ENCODE data around the gene H1-8. TPM values are rescaled to one million over a fixed set of nuclear protein-coding genes. Genes with fewer than 3 reads are reported as not detected.

The H1-8 gene
- total RNA-seq, 3 donors from 2014 or later, result not detected

- no peak for TF ChIP-seq CTCF (IDR thresholded peaks at IDR 0.05)
- no peak for ATAC-seq
- intact Hi-C loops (cut with DNase I, micrococcal nuclease), result no loop called here
Measured at GRCh38 chr3:129505341-129505740, 37.6 kb upstream of the H1-8 start.

GRCh38 chr3:129506231-129506742, 36.7 kb upstream of the H1-8 start:
- Histone ChIP-seq H3K4me3 (no peak overlapping the region), H3K9me3 (no peaks in the 10 kb centered on the region), H3K4me1 (ENCODE audit: low read depth) (no peaks in the 10 kb centered on the region), H3K36me3 (ENCODE audit: low read depth) (no peaks in the 10 kb centered on the region)
- intact Hi-C loops (cut with DNase I, micrococcal nuclease), result no loop called here
- no peak for DNase-seq
- no peak for ATAC-seq
- TF ChIP-seq CTCF (IDR thresholded peaks at IDR 0.05), result no peak

More at GRCh38 chr3:129505341-129505740, 37.6 kb upstream of the H1-8 start:
- no peak overlapping the region for H3K4me3 ChIP-seq
- H3K9me3 ChIP-seq, result no peaks in the 10 kb centered on the region
- no peaks in the 10 kb centered on the region for H3K4me1 ChIP-seq (ENCODE audit: low read depth)
- no peak for DNase-seq
- H3K36me3 ChIP-seq (ENCODE audit: low read depth), result no peaks in the 10 kb centered on the region

- intact Hi-C loops (cut with DNase I, micrococcal nuclease), result no loop called here
- no peak for ATAC-seq
Measured at GRCh38 chr3:129507181-129507831, 35.7 kb upstream of the H1-8 start.

GRCh38 chr3:129512595-129512994, 30.4 kb upstream of the H1-8 start:
- Histone ChIP-seq H3K4me1 (ENCODE audit: low read depth) (no peaks in the 10 kb centered on the region), H3K9me3 (no peaks in the 10 kb centered on the region), H3K36me3 (ENCODE audit: low read depth) (no peaks in the 10 kb centered on the region), H3K4me3 (no peak overlapping the region)
- intact Hi-C loops (cut with DNase I, micrococcal nuclease), result no loop called here
- no peak for ATAC-seq
- no peak for TF ChIP-seq CTCF (IDR thresholded peaks at IDR 0.05)
- no peak for DNase-seq

More at GRCh38 chr3:129507181-129507831, 35.7 kb upstream of the H1-8 start:
- DNase-seq, result no peak
- Histone ChIP-seq H3K36me3 (ENCODE audit: low read depth) (no peaks in the 10 kb centered on the region), H3K9me3 (no peaks in the 10 kb centered on the region), H3K4me3 (no peak overlapping the region), H3K4me1 (ENCODE audit: low read depth) (no peaks in the 10 kb centered on the region)
- no peak for TF ChIP-seq CTCF (IDR thresholded peaks at IDR 0.05)

- no peak for DNase-seq
- intact Hi-C loops (cut with DNase I, micrococcal nuclease), result no loop called here
- Histone ChIP-seq H3K9me3 (no peaks in the 10 kb centered on the region), H3K36me3 (ENCODE audit: low read depth) (no peaks in the 10 kb centered on the region), H3K4me3 (no peak overlapping the region), H3K4me1 (ENCODE audit: low read depth) (no peaks in the 10 kb centered on the region)
- ATAC-seq, result no peak
- no peak for TF ChIP-seq CTCF (IDR thresholded peaks at IDR 0.05)
Measured at GRCh38 chr3:129513705-129514104, 29.3 kb upstream of the H1-8 start.
